ENCODE measurements around the gene LEMD2. TPM values are rescaled to one million over a fixed set of nuclear protein-coding genes. Genes with fewer than 3 reads are reported as not detected.

The LEMD2 gene
- total and polyA plus RNA-seq, 2 donors (not counting 3 experiments of a cell fraction or from before 2014, with no cell fraction given), result 61.1 to 81.8 TPM

DNA sequence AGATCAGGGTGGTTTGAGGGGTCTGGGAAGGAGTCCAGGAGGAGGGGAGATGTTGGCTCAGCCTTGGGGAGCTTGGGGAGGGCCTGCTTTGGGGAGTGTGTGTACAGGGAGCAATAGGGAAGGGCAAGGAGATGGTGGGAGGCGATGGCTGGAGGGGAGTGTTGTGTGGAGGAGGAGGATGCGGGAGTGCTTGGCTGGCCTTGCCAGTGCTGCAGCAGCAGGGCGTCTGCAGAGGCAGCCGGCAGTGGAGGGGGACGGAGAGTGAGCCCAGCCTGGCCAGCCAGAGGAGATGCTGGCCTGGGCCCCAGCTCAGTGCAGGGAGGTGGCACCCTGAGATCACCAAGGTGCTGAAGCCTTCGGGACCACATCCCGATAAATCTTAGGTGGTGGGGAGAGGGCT, 46.1 kb downstream of the LEMD2 start:
- H3K4me1 ChIP-seq (ENCODE audit: control insufficient read depth, extremely low read depth, insufficient read depth, low read length), result no peaks in the 10 kb centered on the region
- no peak overlapping the region for H3K9ac ChIP-seq (replicated peaks; ENCODE audit: extremely low read depth, insufficient read depth, low read length)
- no peaks in the 10 kb centered on the region for H3K79me2 ChIP-seq (ENCODE audit: control insufficient read depth, insufficient read depth, low read length)
- no peak overlapping the region for H2AFZ ChIP-seq (ENCODE audit: low read depth, low read length)
- intact Hi-C loops (cut with micrococcal nuclease) (no loop called here), dilution Hi-C loops (cut with MboI; ENCODE audit: extremely low pct_ligation_motif_present, low sequenced_read_pairs) (no loop called here)
- H3K9me3 ChIP-seq (replicated peaks; ENCODE audit: control insufficient read depth, insufficient read depth, low read length), result no peaks in the 10 kb centered on the region
- no TSS peak for BruUV-seq (replicated peaks)
- no peak overlapping the region for H3K4me3 ChIP-seq (replicated peaks in 1 of 3; ENCODE audit: insufficient read depth in 1 of 3, low read depth in 1 of 3, low read length in 3 of 3)
- peaks cover 4 to 7% of the 10 kb centered on the region in 2 experiments for H3K27me3 ChIP-seq (ENCODE audit: control insufficient read depth in 2 of 2, insufficient read depth in 2 of 2, low read length in 2 of 2)
- no peak for TF ChIP-seq GATA2 (IDR thresholded peaks at IDR 0.05; ENCODE audit: insufficient read depth, insufficient read length, low read depth, low read length)
- TF ChIP-seq JUN (IDR thresholded peaks at IDR 0.05; ENCODE audit: borderline replicate concordance, insufficient read depth, insufficient read length, low read depth), result no peak
- no peak for TF ChIP-seq POLR2A (IDR thresholded peaks at IDR 0.05; ENCODE audit: low read depth, low read length)
- TF ChIP-seq FOS (IDR thresholded peaks at IDR 0.05; ENCODE audit: borderline replicate concordance, insufficient read depth, low read length), result no peak
- no peak for TF ChIP-seq MYC (IDR thresholded peaks at IDR 0.05; ENCODE audit: low read depth, low read length)
- no peak for TF ChIP-seq EZH2 (IDR thresholded peaks at IDR 0.05; ENCODE audit: borderline replicate concordance, low read depth, low read length, severe bottlenecking)
- no peak for TF ChIP-seq POLR2AphosphoS5 (IDR thresholded peaks at IDR 0.05; ENCODE audit: insufficient read depth, low read depth, low read length)
- TF ChIP-seq, protein P1, sequence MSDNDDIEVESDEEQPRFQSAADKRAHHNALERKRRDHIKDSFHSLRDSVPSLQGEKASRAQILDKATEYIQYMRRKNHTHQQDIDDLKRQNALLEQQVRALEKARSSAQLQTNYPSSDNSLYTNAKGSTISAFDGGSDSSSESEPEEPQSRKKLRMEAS (IDR thresholded peaks at IDR 0.05; ENCODE audit: insufficient read depth, insufficient read length), result no peak
- TF ChIP-seq, protein P2, sequence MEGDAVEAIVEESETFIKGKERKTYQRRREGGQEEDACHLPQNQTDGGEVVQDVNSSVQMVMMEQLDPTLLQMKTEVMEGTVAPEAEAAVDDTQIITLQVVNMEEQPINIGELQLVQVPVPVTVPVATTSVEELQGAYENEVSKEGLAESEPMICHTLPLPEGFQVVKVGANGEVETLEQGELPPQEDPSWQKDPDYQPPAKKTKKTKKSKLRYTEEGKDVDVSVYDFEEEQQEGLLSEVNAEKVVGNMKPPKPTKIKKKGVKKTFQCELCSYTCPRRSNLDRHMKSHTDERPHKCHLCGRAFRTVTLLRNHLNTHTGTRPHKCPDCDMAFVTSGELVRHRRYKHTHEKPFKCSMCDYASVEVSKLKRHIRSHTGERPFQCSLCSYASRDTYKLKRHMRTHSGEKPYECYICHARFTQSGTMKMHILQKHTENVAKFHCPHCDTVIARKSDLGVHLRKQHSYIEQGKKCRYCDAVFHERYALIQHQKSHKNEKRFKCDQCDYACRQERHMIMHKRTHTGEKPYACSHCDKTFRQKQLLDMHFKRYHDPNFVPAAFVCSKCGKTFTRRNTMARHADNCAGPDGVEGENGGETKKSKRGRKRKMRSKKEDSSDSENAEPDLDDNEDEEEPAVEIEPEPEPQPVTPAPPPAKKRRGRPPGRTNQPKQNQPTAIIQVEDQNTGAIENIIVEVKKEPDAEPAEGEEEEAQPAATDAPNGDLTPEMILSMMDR (IDR thresholded peaks at IDR 0.05; ENCODE audit: extremely low read depth in 1 of 2, insufficient read depth in 1 of 2, low read depth in 1 of 2, low read length in 2 of 2), result no peak
- CTCF ChIA-PET, result interaction anchor here (0.9 to 7.7 kb wide), 16 partner anchors 17 to 413 kb away, joined by 3 to 122 read pairs (median 4); partner anchors contain the start of genes BAK1 and UQCC2
- no peak overlapping the region for H3K27ac ChIP-seq (ENCODE audit: insufficient read depth, low read depth, low read length)
- H4K20me1 ChIP-seq (replicated peaks; ENCODE audit: control insufficient read depth, extremely low read depth, insufficient read depth, low read length), result no peaks in the 10 kb centered on the region
- H3K36me3 ChIP-seq (ENCODE audit: control insufficient read depth in 2 of 2, extremely low read depth in 1 of 2, insufficient read depth in 2 of 2, low read length in 2 of 2), result no peaks in the 10 kb centered on the region
- FAIRE-seq, result no peak
- H3K4me2 ChIP-seq (ENCODE audit: insufficient read depth, low read length), result no peak overlapping the region
- POLR2A ChIA-PET, result no interaction called here
- no peak for DNase-seq (ENCODE audit: low read depth, low spot score)
- H3K9me1 ChIP-seq (replicated peaks; ENCODE audit: control insufficient read depth, extremely low read depth, insufficient read depth, low read length), result no peaks in the 10 kb centered on the region
